GM18519 (cell line): ENCODE measurements around the gene GTPBP1.

Source experiments
- ATAC-seq: cut with Tn5 transposase; IDR thresholded peaks from one replicate; pipeline ENCODE4 v1.9.1; 2021; ENCODE audit warnings: mild to moderate bottlenecking, moderate library complexity; ENCODE audit not compliant: unreplicated experiment, low FRiP score

The GTPBP1 gene

DNA sequence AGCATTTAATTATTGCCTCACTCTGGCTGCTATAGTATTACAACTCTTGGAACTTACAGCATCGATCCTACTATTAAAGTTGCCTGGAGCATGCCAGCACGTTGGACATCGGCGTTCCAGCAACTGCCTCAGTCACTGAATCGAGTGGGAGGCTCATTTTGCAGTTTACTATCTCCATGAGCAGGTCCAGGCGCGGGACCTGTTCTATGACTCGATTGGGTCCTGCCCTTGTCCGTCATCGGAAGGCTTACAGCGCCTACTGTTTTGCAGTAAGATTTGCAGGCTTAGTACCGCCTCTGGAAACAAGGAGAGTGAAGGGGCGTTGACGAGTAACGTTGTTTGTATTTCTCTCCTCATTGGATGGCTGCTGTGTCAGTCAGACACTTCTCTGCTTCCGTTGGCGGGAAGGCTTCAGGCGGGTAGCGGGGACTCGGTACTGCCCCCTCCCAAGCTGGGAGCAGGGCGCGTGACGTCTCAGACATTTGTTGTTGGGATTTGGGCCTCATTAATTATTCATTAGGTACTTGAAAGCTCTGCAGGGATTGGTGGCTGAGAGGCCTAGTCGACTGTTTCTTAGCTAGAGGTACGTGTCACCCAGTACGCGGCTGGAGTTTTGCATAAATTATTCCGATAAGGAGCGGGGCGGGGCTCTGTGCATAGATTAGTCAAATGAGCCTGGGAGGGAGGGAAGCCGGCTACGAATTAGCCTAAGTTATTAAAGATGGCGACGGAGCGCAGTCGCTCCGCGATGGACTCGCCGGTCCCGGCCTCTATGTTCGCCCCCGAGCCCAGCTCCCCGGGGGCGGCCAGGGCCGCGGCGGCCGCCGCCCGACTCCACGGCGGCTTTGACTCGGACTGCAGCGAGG is at the start of gene GTPBP1:
Gene GTPBP1, plus strand, starts transcription at position 710 of the 866 bp plus-strand sequence. Its CDS starts 12 bp downstream, at position 722.
- ATAC-seq = peak; percentile 50

DNA sequence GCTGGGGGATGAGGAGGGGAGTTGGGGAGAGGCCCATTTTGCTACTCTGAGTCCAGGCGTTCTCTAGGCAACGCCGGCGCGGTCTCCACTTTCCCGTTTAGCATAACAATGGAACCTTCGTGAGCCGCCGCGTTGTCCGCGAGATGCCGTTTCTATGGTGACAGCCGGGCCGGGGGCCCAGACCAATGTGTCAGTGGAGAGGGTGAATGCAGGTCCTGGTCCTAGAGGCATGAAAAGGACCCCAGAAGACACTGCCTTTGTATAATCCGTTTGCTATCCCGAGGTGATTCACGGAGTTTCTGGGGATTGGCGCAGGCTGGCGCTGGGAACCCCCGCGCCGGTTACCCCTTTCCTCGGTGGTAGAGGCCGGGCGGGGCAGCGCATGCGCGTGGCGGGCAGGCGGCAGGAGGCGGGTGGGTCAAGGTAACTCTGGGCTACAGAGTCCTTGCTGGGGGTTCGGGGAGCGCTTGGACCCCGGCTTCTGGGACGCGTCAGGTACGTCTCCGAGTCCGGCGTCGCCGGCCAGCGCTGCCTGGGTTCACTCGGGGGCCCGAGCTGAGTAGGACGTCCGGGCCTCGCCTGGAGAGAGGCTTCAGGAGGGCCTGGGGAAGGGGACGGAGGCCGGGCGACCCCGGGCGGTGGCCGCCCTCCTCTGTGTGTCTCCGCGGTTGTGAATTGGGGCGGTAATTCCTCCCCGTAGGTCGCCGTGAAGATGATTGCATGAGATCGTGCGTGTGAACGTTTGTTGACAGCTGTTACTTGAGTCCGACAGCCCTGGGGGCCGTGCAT is 49.3 kb upstream of the GTPBP1 start, which contains the start of the genes CBY1 and FAM227A:
Gene CBY1, plus strand, starts transcription at position 383 of the 789 bp plus-strand sequence. CDS start 11,417 bp downstream, outside the sequence.
Gene FAM227A, minus strand, starts transcription at position 137 of the 789 bp plus-strand sequence. CDS start 6,224 bp downstream, outside the sequence.
- ATAC-seq = peak; percentile 46

DNA sequence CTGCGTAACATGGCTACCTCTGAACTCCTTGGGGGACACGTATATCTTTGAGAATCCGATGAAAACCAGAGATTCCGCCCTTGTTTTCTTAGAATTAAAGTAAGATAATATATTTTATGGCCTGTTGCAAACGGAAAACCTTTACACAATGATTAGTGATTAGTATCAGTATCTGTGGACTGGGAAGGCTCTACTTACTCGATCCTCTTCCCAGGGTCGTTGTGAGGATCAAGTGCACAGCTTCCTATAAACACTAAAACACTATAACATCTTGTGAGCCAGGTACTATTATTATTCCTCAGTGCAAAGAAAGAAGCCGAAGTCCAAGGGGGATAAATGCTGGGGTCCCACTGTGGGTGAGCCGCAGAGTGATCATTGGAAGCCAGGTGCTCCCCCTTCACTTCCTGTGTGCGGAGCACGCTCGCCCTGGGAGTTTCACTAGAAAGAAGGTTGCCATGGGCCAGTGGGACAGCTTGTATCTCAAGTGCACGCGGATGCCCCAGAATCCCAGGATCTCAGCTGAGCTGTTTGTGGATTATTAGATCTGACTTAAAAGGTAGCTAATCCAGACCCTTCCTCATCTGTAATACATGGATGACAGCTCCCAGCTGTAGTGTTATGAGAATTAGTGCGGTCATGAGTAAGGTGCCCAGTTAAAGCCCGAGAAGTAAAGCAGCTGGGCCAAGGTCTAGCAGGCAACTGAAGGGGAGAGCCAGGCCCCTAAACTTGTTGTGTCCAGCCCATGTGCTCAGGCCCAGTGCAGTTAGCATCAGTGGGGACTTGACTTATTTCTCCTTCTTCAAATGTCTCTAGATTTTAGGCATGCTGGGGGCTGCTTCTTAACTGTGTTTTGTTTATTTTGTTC is 48.5 kb upstream of the GTPBP1 start:
- ATAC-seq = peak; percentile 16

DNA sequence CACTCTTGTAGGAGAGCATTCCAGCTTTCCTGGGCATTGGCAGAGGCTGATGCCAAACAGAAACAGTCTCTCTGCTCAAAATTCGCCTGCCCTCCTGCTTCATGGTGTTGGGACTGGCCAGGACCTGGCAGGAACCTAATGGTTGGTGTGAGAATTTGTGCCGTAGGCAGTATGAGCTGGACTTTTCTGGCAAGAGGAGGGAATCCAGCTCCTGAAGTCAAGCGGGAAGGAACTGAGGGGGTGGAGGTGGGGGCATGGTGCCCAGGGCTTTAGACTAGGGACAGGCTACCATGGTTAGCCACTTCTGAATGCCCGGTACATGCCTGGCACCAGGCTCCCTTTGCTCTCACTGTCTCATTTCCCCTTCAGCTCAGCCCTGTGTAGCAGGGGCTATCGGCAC is 30.9 kb upstream of the GTPBP1 start:
- no peak for ATAC-seq

DNA sequence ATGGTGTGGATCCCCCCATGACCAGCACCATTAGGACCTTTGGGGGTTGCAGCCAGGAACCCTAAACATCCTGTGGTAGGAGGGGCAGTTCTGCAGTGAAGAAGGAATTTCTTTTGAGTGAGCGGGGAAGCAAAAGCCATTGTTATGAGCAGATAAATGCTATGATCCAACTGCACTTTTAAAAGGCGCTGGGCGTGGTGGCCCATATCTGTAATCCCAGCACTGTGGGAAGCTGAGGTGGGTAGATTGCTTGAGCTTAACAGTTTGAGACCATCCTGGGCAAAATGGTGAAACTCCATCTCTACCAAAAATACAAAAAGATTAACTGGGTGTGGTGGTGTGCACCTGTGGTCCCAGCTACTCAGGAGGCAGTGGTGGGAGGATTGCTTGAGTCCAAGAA is 29.9 kb upstream of the GTPBP1 start:
- ATAC-seq = no peak

DNA sequence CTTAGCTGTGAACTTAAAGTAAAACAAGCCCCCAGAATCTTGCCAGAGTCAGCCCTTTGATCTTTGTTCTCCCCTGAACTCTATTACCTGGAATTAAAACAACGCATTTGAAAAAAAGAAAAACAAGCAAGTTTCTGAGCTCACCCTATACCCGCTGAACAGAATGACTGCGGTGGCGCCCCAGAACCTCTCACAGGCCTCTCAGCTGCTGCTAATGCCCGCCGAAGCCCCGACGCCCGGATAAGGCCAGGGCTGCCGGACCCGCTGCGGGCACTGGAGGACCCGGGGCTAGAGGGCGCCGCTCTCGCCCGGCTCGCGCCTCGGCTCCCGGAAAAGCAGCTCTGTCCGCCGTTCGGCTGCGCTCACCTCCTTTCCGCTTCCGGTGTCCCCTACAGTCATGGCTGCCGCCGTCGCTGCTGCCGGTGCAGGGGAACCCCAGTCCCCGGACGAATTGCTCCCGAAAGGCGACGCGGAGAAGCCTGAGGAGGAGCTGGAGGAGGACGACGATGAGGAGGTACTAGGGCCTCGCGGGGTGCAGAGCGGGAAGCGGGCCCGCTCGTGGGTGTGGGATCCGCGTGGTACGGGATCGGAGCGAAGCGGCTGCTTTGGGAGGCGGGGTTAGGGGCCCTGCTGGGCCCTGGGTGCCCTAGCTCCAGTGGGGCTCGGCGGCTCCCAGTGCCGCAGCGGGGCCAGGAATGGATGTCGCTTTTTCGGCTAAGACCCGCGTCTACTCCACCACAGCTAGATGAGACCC is 24.0 kb upstream of the GTPBP1 start, which contains the start of gene TOMM22:
Gene TOMM22, plus strand, starts transcription at position 376 of the 754 bp plus-strand sequence. Its CDS starts 22 bp downstream, at position 398.
- peak; percentile 59 for ATAC-seq

DNA sequence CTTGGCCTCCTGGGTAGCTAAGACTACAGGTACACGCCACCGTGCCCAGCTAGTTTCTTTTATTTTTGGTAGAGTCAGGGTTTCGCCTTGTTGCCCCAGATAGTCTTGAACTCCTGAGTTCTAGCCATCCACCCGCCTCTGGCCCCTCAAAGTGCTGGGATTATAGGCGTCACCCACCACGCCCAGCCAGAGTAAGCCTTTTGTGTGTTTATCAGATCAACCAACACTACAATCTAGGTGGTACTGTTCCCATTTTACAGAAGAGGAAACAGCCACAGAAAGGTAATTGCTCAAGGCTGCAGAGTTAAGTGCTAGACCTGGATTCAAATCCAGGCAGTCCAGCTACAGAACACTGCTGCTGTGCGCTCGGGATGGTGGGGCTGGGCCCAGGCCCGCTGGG is 20.8 kb upstream of the GTPBP1 start:
- ATAC-seq = no peak

DNA sequence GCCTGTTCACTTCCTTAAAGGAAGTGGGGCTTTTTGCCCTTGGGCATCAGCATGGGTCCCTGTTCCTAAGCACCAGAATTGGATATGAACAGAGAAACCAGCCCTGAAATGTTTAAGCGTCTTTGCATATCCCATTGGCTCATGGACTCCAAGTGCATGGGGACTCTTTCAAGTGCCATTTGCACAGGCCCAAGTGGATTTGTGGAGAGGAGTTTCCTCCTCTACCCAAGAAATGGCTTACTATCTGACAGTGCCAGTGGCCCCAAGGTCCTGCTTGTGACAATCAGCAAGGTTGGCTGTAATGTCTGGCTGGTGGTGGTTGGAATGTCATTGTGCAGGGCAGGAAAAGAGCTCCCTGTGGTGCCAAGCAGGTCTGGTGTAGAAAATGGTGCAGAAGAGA is 20.0 kb upstream of the GTPBP1 start:
- no peak for ATAC-seq

DNA sequence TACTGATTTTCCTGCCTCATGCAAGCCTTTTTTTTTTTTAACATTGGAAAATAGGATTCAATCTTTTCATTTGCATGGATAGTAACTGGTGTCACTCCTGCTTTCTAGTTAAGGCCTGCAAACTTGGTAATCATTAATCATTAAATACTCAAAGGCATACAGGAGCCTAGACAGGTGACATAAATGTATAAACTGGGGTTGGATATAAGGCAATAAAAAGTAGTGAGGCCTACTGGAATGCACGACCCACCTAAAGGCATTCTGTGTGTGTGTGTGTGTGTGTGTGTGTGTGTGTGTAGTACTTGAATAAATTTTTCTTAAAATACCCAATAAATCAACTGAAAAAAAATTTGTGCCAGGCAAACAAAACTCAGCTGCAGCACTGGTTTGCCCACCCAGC is 16.1 kb upstream of the GTPBP1 start:
- ATAC-seq = no peak

DNA sequence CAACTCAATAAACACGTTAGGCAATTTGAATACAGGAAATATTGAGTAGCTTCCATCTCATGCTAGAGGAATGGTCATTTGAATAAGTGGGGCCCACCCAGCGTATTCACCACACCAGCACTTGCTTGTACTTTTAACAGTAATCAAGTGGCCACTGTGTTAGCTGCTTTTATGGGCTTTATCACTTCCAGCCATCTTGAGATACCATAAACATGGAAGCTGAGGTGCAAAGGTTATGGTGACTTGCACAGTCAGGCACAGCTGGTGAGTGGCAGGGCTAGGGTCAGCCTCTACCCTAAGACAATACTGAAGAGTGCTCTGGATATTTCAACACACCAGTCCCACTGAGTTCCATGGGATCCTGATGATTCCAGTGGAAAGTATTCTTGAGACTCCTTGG is 11.7 kb upstream of the GTPBP1 start:
- no peak for ATAC-seq

DNA sequence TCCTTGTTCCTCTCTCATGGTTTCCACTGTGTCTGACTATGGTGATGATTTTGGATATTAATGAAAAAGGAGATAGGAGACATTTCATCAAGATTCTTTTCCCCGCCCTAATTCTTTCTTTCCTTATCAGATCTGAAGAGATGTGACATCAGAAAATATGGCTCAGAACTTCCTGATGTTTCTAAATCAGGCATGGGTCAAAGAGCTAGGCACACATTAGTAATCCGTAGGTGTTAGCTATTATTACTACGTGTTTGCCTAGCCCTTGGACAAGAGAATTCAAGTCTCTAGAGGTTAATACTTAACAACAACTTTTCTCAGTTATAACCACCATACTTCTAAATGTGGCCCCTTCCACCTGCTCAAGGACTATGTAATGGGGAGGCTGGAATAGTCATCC is 10.8 kb upstream of the GTPBP1 start:
- no peak for ATAC-seq

DNA sequence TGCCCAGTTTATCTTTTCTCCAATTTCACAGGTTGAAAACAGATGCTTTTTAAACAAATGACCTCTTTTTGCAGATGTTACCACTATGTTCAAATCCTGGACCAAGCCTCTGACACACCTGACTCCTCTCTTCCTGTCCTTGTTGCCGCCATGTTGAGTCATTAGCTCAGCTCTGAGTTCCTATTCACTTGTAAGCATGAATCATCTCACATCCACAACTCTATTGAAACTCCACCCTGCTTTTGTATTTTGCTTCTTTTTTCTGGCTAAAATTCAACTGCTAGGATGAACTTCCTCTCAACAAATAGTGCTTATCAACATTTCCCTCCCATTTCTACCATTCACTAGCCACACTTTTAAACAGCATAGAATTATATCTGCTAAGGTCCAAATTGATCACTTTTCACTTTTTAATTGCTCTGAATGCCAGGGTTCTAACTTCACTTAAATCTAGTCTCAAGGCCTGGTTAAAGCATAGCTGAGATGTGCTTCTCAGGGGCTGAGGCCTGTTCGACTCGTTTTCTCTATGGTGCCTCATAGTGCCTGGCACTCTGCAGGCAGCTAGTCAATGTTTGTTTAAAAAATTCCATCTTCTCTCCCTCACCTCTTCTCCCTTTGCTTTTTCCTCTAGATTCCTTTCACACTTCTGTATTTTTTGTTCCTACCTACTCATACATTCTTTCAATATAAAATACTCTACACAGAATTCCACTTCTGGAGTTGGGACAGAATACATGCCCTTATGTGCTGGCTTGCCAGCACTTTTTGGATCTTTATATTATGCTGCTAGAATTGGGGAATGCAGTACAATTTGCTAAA is 8.9 kb upstream of the GTPBP1 start:
- ATAC-seq = no peak

DNA sequence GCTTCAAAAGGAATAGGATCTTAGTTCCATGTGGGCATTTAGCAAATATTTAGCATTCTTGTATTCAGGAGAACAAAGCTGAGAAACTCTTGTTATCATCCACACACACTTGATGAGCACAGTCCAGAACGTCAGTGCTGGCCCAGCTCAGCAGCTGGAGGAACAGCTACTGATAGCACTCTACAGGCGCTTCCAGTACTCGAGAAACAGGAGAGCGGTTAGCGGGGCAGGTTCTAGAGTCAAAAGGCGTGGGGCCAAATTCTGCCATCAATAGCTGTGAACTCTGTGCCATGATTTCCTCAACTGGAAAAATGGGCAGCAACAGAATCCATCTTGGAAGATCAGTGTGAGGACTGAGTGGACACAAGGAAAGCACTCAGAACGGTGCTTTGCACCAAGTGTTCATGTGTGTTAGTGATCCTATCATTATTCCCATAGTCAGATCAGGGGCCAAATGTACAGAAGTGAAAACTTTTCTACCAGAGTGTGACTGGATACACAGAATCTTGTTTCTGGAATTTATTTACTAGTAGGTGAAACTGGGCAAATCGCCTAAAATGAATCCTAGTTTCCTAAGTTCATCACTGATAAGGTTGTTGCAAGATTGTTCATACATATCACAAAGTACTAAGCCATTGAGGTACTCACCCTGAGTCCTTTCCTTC is 8.2 kb upstream of the GTPBP1 start:
- no peak for ATAC-seq

DNA sequence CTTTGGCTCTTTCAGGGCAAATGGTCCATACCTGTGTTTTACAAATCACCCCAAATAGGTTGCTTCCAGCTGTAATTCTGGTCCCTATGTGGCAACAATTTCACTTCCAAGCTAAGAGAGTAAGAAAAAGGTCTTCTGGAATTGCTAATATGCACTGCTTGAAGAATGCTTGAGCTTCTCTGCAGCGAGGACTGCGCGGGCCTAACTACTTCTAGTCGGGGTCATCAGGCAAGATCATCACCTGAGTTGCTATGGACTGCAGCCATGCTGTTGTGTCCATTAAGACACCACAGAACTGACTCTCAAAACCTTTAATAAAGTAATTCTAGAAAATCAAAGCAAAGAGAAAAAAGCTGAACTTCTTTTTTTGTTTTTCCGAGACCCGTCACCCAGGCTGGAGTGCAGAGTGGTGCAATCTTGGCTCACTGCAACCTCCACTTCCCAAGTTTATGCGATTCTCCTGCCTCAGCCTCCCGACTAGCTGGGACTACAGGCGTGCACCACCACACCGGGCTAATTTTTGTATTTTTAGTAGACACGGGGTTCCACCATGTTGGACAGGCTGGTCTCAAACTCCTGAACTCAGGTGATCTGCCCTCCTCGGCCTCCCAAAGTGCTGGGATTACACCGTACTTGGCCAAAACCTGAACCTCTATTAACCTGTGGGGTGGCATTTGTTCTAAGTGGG is 7.2 kb upstream of the GTPBP1 start:
- no peak for ATAC-seq

DNA sequence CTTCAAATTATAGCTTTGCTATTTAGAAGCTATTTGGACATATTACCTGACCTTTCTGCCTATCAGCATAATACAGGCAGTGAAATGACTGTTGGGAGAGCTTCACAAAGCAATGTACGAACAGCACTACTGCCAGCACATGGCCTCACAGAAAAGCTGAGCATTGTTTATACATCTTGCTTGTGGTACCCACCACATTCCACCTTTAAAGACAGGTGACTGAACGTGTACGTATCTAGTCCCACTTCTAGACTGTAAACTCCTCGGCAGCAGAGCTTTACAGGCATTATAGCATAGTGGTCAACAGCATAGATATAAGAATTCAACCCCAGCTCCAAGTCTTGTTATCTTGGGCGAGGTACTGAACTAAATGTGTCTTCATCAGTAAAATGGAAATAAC is 6.6 kb upstream of the GTPBP1 start:
- ATAC-seq = no peak

DNA sequence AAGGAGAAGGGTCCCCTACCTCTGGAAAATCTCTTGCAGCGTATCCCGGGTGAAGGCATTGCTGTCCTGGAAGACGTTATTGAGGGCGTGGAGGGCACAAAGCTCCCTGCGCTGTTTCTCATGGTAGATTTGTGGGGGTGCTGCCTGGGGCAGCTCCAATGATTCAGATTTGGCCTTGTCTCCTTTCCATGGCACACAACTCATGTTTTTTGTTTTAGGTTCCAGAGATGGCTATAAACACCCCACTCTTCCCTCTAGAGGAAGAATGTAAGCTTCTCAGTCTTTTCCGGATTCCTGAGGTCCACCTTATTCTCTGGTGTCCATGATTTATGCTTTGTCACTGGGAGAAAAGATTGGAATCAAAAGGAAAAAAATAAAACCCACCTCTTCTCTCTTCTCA is 6.0 kb upstream of the GTPBP1 start:
- ATAC-seq = no peak

DNA sequence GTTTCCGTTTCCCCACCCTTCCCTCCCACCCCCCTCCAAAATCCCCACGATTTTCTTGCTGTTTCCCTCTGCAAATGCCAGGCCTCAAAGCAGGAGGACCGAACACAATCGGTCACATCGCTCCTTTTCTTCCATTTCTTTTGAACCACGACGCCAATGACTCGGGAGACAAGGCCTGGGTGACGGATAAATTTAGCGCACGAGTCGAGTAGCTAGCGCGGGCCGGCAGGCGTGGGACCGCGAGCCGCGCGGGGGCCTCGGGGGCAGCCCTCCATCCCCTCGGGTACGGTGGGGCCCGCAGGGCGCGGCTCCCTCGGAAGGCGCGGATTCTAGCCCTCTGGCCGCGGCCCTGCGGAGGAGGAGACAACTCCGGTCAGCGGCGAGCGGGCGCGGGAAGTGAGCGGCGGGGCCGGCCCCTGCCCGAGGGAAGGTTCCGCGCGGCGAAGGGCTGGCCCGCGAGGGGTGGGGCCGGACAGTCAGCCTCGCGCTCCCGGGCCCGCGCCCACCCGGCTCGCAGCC is 5.4 kb upstream of the GTPBP1 start:
- no peak for ATAC-seq
